GM21825 (cell line): ENCODE data around the gene HOXB5.

ENCODE experiments used
- ATAC-seq: cut with Tn5 transposase; IDR thresholded peaks from one replicate; pipeline ENCODE4 v1.9.1; 2021; ENCODE audit warnings: mild to moderate bottlenecking, moderate library complexity; ENCODE audit not compliant: unreplicated experiment

The HOXB5 gene

DNA sequence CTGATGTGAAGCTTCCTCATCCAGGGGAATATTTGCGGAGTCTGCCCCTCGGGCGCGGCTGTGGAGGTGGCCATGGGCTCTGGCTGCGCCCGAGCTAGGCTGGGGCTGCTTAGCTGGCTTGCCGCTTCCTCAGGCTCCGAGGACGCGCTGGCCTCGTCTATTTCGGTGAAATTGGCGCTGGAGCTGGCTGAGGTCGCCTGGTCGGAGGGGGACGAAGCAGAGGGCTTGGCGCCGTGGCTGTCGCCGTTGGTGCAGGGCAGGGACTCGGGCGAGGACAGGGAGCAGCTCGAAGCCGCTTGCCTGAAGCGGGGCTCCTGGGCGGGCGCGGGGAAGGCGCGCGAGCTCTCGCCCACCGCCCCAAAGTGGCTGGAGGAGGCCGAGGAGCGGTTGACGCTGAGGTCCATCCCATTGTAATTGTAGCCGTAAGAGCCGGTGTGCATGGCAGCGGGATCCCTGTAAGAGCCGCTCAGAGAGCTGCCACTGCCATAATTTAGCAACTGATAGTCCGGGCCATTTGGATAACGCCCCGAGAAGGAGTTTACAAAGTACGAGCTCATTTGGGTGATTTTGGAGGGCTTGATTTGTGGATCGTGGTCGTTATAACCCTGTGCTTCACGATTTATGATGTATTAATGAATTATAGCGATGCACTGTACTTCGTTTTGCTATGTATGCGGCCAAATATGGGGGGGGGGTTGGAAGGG lies at the start of gene HOXB5:
Gene HOXB5 (minus strand): TSS at position 654 of the 704 bp plus-strand sequence. CDS start 97 bp downstream, at position 557.
- ATAC-seq, result no peak

DNA sequence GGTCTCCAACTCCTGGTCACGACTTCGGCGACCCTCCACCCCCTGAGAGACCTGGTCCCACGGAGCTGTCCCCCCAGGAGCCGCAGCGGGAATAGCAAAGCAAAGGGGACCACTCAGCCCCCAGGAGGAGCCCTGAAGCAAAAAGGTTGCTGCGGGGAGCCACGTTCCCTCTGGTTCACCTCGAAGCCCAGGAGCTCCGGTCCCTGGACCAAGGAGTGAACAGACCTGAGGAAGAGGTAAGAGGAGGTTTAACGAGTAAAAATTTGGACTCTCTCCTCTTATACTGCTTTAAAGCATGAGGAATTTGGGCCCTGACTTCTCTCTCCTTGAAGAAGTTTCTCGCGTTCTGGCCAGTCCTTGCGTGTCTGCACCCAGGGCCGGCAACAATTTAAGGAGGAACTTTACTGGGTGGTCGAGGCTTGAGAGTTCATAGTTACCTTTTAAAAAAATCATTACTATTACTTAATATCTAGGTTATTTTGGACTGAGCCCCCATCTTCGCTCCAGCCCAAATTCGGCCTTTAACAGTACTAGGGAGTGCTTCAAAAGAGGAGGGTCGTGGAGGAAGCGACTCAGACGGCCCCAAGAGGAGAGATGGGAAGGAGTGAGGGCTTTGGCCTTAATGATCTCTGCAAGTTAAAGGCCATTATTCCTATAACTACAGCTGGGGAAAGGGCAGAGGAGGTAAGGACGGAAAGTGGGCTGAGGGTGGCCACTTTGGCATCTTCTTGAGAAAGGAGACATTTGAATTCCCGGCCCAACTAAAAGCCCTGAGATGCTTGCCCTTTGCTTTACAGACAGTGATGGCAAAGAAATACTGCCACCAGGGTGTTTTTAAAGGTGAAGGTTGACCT lies 49.5 kb upstream of the HOXB5 start:
- no peak for ATAC-seq

DNA sequence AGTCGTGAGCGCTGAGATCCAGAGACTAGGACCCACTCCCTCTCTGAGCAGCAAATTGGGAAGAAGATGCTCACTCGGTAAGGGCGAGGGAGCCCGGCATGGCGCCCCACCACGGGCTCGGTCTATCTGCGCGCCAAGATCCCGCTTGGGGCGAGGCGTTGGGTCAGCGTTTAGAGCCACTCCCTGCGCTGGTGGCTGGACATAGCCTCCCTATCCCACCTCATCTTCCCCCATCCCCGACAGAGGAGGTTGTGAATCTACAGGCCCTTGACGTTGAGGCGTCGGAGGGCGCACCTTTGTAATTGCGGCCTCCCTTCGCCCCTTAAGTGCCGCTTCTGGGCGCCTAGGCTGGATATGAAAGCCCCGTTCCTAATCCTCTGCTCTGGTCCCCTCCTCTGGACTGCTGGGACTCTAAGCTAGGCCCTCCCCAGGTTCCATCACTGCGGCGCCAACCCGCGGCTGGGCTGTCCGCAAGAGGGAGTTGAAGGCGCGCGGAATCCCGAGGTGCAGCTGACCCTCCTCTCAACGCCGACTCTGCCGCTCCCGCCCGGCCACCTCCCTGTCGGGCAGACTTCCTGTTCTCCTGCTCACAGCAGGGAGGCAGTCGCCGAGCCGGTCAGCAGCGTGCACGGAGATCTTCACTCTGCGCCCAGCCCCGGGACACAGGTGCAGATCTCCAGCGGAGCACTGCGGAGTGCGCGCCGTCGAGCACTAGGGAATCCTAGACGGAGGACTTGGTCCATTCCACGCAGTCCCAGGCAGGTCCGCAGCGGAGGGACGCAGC lies 48.7 kb upstream of the HOXB5 start:
- no peak for ATAC-seq

DNA sequence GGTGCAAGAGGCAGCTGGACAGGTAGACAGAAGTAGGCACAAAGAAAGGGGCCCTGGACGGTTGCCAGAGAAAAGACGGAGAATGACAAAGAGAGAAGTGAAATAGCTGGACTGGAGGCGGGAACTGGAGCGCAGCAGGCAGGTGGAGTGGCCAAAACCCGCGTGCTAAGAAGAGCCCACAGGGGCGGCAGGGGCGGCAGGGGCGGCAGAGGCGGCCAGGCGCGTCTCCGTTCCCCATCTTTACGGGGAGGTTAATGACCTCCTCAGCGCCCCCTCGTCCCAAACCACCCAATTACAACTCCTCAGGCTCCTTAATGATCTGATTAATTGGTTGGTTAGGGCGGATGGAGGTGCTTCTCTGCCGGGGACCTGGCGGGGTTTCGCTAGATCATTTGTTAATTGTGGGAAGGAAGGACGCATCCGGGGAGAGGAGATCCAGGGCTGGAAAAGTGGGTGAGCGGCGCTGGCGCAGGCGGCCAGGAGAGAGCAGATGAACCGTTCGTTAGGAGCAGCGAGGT lies 48.0 kb upstream of the HOXB5 start:
- ATAC-seq, result no peak

DNA sequence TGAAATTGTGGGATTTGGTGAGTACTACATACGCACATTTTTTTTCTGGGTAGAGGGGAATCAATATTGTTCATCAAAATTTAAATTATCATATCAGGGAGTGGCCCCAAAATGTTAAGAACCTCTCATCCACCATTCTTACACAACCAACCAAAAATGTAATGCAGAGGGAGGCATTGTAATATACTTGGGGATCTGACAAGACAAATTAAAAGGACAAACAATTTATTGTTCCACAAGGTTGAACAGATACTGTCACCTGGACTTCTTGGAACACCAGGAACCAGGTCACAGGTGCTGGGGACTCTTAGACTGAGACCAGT lies 47.2 kb upstream of the HOXB5 start:
- ATAC-seq, result no peak

DNA sequence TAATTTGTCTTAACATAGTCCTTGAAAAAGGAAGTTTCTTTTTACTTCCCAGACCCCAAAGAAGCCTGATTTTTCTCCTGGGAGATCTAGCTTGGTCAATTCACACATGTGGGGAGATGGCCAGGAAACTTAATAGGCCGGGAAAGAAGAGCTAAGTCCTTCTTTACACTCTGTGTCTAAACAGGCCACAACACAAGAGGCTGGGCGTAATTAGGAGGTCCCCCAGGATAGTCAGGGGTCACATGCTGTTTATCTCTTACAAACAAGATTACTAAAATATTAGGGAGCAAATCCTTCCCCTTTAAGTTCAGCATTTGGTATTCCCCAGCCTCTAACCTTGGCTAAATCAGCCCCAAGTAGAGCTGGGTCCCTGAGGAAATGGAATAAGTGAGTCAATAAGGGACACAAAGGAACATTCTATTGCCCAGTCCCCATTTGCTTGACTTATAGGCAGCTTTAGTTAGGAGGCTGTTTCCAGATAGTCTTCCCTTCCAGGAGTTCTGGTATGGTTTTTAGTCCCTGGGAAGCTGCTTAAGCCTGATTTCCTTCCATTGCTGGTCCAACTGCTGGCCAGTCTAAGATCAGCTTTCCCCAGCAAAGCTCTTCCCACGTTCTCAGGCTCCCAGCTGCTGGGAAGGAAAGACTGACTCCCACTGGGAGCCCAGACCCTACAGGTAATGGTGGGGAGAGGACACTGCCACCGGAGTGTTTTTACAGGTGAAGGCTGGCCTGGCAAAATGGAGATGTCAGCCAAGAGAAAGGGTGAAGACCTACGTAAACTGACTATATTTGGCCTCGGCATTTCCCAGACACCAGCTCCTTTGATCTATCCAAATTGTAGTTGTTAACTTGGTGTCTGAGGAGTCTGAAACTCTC lies 46.6 kb upstream of the HOXB5 start:
- ATAC-seq, result no peak

DNA sequence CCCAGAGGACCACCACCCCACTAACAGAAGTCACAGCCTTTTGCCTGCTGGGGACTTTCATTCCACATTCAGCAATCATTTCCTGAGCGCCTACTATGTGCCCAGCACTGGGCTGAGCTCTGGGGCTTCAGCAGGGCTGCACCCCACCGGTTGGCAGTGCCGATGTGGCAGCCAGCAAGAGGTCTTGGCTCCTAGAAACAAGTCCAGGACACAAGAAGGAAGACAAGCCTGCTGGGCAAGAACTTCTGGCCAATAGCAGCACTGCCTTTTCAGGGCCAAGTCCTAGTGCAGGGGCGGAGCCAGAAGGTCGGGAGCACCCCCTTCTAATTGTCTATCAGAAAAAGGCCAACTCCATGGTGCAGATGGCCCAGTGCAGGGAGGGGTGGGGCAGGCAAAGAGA lies 45.6 kb upstream of the HOXB5 start:
- no peak for ATAC-seq

DNA sequence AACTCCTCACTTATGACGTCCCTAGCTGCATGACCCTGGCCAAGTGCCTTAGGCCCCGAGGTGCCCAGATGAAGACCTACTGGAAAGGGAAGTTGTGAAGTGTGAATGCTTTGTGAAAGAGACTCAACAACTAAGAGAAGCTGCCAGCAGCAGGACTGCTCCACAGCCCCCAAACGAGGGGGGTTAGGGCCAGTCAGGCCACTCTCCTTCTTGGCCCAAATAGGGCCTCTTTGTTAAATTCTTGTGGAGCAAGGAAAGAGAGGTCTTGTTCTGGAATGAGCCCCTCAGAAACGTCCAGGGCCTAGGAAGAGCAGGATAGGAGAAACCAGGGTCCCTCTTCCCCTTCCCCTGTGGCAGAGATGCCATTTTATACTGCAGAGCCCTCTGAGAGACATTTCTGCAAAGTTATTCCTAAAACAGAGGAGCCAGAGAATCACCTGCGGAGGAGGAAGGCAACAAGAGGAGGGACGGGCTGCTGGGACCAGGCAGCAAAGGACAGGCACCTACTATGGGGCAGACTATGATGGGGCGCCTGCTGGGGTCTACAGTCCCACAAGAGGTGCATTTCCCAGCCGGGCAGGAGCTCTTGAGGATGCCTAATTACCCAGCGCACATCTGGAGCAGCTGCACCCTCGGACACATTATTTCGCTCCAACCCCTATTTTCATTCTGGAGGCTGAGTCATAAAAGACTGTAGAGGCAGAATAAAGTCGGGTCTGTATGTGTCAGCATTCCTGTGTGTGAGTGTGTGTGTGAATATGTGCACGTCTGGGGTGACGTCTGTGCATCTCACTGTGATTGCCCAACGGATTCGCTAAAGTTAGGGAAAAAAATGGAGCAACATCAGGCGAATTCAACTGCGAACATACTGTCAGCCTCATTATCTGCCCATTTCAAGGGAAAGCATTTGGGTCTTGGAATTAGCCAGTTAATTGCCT lies 44.0 kb upstream of the HOXB5 start:
- ATAC-seq, result no peak

DNA sequence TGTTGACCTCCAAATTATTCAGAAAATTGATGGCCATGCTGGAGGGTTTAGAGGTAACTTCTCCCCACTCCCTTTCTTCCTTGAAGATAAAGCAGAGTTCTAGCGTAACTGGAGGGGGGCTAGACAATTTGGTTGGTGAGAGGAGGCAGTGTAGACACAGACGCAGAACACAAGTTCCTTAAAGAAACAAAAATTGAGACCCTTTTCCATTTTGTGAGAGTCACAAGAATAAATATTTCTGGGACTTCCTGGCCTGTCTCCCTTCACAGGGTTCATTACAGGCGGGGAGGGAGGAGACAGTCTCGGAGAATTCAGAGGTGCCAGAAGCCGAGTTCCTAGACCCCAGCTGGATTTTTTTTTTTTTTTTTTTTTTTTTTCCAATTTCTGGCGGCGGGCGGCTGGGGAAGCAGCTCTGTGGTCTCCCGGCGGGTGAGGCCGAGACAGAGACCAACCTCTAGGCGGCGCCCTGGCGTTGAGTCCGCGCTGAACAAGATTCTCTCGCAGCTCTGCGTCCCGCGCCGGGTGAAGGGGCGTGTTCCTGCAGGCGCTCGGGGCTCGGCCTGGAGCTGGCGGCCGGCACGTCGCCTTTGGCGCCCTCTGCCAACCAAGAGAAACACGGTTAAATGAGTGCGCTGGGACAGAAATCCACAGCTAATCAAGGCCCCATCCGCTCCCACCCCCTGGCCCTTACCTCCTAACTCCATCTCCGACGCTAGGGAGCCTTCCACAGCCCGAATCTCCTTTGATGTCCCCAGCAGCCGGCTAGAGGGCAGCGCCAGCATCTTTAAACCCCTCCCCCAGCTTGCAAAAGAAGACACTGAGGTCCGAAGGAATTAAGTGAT lies 42.8 kb upstream of the HOXB5 start:
- ATAC-seq, result peak; percentile 54

DNA sequence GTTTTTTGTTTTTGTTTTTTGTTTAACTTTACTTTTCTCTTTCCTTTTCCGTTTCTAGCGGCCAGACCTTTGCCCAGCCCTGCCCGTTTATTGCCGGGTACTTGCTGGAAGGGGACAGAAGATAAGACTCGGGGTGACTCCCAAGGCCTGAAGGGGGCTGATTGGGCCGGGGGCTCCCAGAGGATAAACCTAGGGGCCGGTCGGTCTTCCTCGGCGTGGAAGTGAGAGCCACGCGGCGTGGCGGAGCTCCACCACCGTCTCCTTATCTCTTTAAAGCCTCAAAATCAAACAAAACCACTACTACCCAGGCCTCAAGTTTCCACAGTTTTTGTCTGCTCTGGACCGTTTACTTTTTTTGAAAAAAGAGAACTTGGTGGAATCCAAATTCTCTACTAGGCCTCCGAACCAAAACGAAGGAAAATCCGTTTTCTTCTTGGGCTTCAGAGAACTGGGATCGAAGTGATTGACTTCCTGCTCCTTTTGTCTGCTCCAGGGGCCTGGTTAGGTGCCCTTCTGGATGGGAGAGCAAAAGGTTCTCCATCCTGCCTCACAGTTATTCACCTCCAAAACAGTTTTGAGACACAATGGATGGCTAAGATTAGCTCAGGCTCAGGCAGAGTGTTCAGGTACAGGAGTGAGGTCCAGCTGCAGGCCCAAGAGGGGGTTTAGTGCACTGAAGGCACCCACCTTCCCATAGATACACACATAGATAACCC lies 41.1 kb upstream of the HOXB5 start:
- ATAC-seq, result no peak

DNA sequence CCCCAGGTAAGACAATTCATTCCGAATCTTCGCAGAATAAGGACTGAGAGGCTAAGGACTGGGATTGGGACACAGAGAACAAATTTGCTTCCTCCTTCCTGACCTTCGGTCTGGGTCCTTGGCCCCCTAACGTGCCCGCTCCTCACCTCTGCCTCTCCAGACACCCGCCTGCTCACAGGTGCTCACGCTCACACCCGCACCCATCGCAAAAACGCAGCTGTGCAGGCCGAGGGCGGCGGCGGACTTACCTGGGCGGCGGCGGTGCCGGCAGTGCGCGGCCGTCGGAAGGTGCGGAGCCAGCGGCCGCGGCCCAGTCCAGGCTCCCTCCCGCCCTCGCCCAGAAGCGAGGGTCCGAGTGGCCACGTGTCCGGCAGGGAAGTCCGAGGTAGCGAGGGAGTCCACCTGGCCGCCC lies 39.7 kb upstream of the HOXB5 start:
- ATAC-seq, result no peak

DNA sequence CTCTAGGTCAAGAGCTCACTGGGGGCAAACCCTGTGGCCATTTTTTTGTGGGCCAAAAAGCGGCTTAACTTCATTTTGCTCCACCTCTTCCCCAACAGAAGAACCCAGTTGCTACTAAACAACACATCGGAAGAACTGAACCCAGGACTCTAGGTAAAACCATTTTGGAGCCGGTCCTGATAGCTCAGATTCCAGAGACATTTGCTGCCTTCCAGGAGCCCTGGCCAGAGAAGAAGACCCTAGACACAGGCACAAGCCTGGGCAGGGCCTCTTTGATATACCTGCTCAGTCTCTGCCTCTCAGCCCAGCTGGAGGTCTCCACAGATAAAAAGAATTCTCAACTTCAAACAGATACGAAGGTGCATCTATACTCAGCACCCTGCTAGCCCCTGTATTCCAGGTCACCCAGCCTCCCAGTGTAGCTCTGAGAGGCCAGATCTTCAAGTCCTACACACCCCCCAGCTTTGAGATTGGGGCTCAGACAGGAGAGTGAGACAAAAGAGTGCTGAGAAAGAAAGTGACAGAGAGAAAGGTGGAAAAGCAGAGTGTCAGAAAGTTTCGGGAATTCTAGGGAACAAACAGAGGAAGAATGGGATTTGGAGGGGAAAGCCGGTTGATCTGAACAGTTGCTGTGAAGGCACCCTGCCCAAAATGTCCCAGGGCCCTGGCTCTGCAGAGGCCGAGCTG lies 39.1 kb upstream of the HOXB5 start:
- ATAC-seq, result no peak

DNA sequence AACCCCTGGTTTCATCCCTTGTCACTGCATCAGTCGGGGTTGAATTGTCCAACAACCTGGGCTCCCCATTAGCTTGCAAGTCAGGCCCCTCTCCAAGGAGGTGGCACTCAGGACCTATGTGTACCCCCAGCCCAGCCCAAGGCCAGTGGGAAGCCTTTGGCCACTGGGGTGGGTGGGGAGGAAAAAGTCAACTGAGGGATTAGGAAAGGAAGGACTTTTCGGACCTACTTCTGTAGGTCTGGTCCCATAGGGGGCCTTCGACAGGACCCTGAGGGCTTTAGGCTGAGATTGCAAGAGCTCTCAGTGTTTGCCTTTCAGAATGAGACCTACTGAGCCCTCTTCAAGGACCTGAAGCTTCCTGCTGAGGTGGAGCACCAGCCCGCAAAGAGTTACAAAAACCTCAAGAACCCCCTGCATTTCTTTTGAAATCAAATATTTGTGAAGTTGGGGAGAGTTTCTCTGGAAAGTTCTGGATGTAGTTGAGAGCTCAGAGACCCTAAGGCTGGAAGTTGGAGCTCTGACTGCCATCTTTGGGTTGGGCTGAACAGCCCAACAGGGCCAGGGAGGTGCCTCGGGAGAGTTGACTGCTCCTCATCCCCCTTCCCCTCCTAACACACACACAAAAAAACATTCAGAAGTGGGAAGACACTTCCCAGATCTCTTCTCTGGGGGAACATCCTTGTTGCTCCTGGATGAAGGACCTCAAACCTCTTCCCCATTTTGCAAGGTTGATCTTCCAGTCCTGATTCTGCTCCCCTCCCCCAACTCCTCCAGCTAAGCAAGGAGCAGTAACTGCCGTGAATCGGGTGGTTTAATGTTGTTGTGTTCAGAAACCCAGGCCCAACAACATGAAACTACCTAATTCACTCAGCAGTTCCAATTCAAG lies 38.4 kb upstream of the HOXB5 start:
- ATAC-seq, result no peak

DNA sequence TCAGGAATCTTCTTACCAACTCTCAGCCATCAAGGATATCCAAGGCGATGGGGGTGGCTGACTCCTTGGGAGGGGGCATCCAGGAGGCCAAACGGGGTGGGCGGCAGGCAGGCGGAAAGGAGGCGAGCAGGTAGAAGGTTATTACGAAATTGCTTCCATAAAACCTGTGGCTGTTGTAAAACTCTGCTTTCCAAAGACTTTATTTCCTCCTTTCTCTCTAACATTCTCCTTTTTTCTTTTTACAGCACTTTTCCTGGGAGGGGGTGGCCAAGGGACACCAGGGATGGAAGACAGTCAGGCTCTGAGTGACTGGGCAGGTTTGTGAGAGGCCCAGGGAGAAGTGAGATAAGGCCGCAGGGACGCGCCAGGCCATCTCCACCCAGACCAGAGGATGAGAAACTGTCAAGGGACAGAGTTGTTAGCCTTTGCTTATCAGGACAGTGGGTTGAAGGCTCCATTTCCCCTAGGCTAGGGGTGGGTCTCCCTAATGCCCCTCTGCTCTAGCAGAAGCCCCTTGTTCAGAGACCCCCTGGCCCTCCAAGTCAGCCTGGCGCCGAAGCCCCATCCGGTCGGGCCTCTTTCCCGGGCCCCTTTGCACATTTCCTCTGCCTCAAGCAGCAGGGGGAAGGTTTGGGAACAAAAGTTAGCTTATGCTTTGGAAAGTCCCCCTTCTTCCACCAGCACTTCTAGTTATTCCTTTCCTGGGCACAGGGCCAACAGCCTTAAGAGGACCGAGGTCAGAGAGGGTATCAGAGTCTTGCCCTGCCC lies 37.5 kb upstream of the HOXB5 start:
- no peak for ATAC-seq
